AG09309 (cell line): ENCODE data around the gene TOR1B.

ENCODE experiments used
- DNase-seq: peaks from one replicate; pipeline ENCODE4 v3.0.0-alpha.2; 2010; ENCODE audit warnings: low read depth
- H3K4me3 ChIP-seq: 2 replicates; pipeline ENCODE4 v1.5.1; 2011; ENCODE audit warnings: mild to moderate bottlenecking, low read depth, low read length, moderate library complexity; ENCODE audit not compliant: control insufficient read depth
- CTCF ChIP-seq: IDR thresholded peaks from 2 replicates; pipeline ENCODE4 v1.5.1; 2011; ENCODE audit warnings: mild to moderate bottlenecking, low read depth, low read length, inconsistent platforms; ENCODE audit not compliant: insufficient read depth, control insufficient read depth; ENCODE audit errors: missing control alignments

TOR1B gene

GRCh38 chr9:129776938-129777768 is 25.8 kb upstream of the TOR1B start:
- H3K4me3 ChIP-seq, result no peak overlapping the region; the same call in 1 of the 2 replicates
- peak; percentile 97 for DNase-seq
- no peak for TF ChIP-seq CTCF

GRCh38 chr9:129777769-129778130 is 25.2 kb upstream of the TOR1B start:
- no peak for TF ChIP-seq CTCF
- DNase-seq, result no peak
- H3K4me3 ChIP-seq, result no peak overlapping the region

- no peak for TF ChIP-seq CTCF
- DNase-seq, result no peak
These were observed 24.5 kb upstream of the TOR1B start for GRCh38 chr9:129778469-129778868.

DNA sequence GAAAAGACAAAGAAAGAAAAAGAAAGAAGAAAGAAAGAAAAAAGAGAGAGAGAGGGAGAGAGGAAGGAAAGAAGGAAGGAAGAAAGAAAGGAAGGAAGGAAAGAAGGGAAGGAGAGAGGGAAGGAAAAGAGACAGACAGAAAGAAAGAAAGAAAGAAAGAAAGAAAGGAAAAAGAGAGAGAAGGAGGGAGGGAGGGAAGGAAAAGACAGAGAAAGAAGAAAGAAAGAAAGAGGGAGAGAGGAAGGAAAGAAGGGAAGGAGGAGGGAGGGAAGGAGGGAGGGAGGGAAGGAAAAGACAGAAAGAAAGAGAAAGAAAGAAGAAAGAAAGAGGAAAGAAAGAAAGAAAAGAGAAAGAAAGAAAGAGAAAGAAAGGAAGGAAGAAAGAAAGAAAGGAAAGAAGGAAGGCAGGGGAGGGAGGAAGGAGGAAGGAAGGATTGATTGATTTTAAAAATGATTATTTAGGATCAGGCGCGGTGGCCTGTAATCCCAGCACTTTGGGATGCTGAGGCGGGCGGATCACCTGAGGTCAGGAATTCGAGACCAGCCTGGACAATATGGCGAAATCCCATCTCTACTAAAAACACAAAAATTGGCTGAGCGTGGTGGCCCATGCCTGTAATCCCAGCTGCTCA is 23.3 kb upstream of the TOR1B start:
- no peak for DNase-seq
- no peak for TF ChIP-seq CTCF

More at GRCh38 chr9:129778469-129778868, 24.5 kb upstream of the TOR1B start:
- H3K4me3 ChIP-seq, result no peak overlapping the region

DNA sequence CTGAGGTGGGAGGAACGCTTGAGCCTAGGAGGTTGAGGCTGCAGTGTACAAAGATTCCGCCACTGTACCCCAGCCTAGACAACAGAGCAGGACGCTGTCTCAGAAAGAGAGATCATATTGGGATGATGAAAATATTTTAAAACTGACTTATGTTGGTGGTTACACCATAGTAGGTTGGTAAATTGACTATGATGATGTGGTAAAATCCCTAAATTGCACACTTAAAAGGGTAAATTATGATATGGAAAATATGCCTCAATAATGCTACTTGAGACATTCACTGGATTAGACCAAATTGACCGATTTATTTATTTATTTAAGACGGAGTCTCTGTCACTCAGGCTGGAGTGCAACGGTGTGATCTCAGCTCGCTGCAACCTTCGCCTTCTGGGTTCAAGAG is 21.9 kb upstream of the TOR1B start:
- TF ChIP-seq CTCF, result no peak
- DNase-seq, result no peak
- H3K4me3 ChIP-seq, result no peak overlapping the region

More for the DNA sequence above, 23.3 kb upstream of the TOR1B start:
- H3K4me3 ChIP-seq, result no peak overlapping the region

DNA sequence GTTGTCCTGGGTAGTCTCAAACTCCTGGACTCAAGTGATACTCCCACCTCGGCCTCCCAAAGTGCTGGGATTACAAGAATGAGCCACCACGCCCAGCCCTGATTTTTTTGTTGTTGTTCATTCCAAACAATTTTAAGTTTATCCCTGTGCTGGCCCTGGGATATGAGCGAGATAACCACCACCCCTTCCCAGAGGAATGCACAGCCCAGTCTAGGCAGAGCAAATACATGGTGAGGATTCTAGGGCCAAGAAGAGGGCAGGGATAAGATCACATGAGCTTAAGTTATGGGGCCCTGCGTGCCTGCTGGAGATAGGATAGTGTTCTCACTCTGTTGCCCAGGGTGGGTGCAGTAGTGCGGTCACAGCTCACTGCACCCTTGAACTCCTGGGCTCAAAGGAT is 21.0 kb upstream of the TOR1B start:
- no peak for TF ChIP-seq CTCF
- H3K4me3 ChIP-seq, result no peak overlapping the region
- no peak for DNase-seq
